Mesendoderm (in vitro differentiated cells): Measurements from ENCODE around the gene PTPRQ.

ENCODE experiments used
- DNase-seq: peaks from one replicate; pipeline ENCODE4 v3.0.0; 2013
- H2AK5ac ChIP-seq: 2 replicates; pipeline ENCODE4 v1.6.1; 2013; ENCODE audit warnings: low read length, inconsistent platforms
- H2BK120ac ChIP-seq: 2 replicates; pipeline ENCODE4 v1.6.1; 2013; ENCODE audit warnings: low read depth, mild to moderate bottlenecking, low read length, moderate library complexity, mixed read lengths
- H2BK15ac ChIP-seq: replicated peaks from 2 replicates; pipeline ENCODE4 v1.6.1; 2013; ENCODE audit warnings: low read depth, mild to moderate bottlenecking, moderate library complexity
- H2BK5ac ChIP-seq: 2 replicates; pipeline ENCODE4 v1.6.1; 2013; ENCODE audit warnings: low read length, inconsistent platforms
- H3K18ac ChIP-seq: 2 replicates; pipeline ENCODE4 v1.6.1; 2013; ENCODE audit warnings: mild to moderate bottlenecking, low read length, mixed read lengths
- H3K23ac ChIP-seq: one replicate; pipeline ENCODE4 v1.6.1; 2013; ENCODE audit warnings: low read length
- H3K27ac ChIP-seq: 2 replicates; pipeline ENCODE4 v1.5.1; 2013; ENCODE audit warnings: low read depth, mild to moderate bottlenecking, inconsistent platforms, low read length, moderate library complexity
- H3K27me3 ChIP-seq: 2 replicates; pipeline ENCODE4 v1.6.1; 2013; ENCODE audit warnings: low read length, control low read depth, mild to moderate bottlenecking, inconsistent platforms; ENCODE audit not compliant: insufficient read depth, poor library complexity
- H3K36me3 ChIP-seq: 2 replicates; pipeline ENCODE4 v1.6.1; 2013; ENCODE audit warnings: low read length, inconsistent platforms; ENCODE audit not compliant: control insufficient read depth, insufficient read depth
- H3K4ac ChIP-seq: one replicate; pipeline ENCODE4 v1.6.1; 2013; ENCODE audit warnings: low read depth, mild to moderate bottlenecking, low read length, moderate library complexity
- H3K4me1 ChIP-seq: 2 replicates; pipeline ENCODE4 v1.6.1; 2013; ENCODE audit warnings: low read depth, low read length, inconsistent platforms; ENCODE audit not compliant: control insufficient read depth
- H3K4me2 ChIP-seq: 2 replicates; pipeline ENCODE4 v1.6.1; 2013; ENCODE audit warnings: low read length
- H3K4me3 ChIP-seq: 2 replicates; pipeline ENCODE4 v1.5.1; 2013; ENCODE audit warnings: mild to moderate bottlenecking, low read length
- H3K56ac ChIP-seq: one replicate; pipeline ENCODE4 v1.6.1; 2013; ENCODE audit warnings: low read length
- H3K79me1 ChIP-seq: 2 replicates; pipeline ENCODE4 v1.6.1; 2013; ENCODE audit warnings: low read length, inconsistent platforms
- H3K79me2 ChIP-seq: 2 replicates; pipeline ENCODE4 v1.6.1; 2013; ENCODE audit warnings: mild to moderate bottlenecking, low read length; ENCODE audit not compliant: control insufficient read depth, insufficient read depth
- H3K9ac ChIP-seq: 2 replicates; pipeline ENCODE4 v1.6.1; 2013; ENCODE audit warnings: low read length, inconsistent platforms
- H4K5ac ChIP-seq: one replicate; pipeline ENCODE4 v1.6.1; 2013; ENCODE audit warnings: low read length
- H4K8ac ChIP-seq: one replicate; pipeline ENCODE4 v1.6.1; 2013; ENCODE audit warnings: low read depth, mild to moderate bottlenecking, control low read depth, low read length, moderate library complexity
- whole genome bisulfite sequencing: extraction: QIAGEN DNeasy Blood & Tissue Kit; methylation state at CpG from one replicate; pipeline ENCODE4 v1.1.7; 2013; ENCODE audit warnings: low lambda C conversion rate, missing lambda C conversion rate; ENCODE audit not compliant: insufficient coverage; ENCODE audit errors: extremely low coverage; 5-methylcytosine and 5-hydroxymethylcytosine counted together

Gene PTPRQ

DNA sequence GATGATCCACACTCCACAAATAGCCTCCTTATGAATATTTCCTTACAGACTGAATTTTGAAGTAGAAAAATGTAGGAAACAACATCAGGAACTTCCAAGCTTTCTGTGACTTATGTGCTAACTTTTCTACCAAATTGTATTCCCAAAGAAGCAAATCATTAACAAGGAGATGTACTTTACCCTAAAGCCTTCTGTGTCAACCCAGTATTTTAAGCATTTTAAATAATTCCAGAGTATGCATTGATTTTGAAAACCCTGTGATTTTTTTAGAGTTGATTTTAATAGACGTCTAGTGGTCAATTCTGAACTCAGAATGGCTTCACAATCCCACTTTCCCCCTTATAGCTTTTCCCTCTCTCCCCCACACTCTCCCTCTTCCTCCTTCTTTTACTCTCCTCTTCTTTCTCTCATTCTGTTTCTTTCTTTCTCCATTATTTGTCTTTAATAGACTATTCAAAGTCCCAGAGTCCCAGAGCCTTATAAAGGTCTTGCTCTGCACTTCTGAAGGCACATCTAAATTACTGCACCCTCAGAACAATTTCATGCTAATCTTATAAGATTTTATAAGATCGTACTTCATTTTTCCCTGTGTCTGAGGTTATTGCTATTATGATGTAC, 253.3 kb downstream of the PTPRQ start:
- no peak overlapping the region for H2BK5ac ChIP-seq
- no peak overlapping the region for H3K18ac ChIP-seq
- no peaks in the 10 kb centered on the region for H3K79me2 ChIP-seq
- H4K5ac ChIP-seq = no peak overlapping the region
- H3K4me1 ChIP-seq = no peaks in the 10 kb centered on the region
- no peak overlapping the region for H3K23ac ChIP-seq
- no peak overlapping the region for H3K4ac ChIP-seq
- DNase-seq = no peak
- no peak overlapping the region for H4K8ac ChIP-seq
- H3K4me2 ChIP-seq = no peak overlapping the region
- H2AK5ac ChIP-seq = no peak overlapping the region
- no peaks in the 10 kb centered on the region for H3K36me3 ChIP-seq
- H3K9ac ChIP-seq = no peak overlapping the region
- H3K4me3 ChIP-seq = no peak overlapping the region
- no peak overlapping the region for H2BK120ac ChIP-seq
- H3K79me1 ChIP-seq = no peaks in the 10 kb centered on the region
- no peaks in the 10 kb centered on the region for H3K27me3 ChIP-seq
- no peak overlapping the region for H3K56ac ChIP-seq
- H3K27ac ChIP-seq = no peak overlapping the region
- H2BK15ac ChIP-seq = no peak overlapping the region
- WGBS = no CpG with 5 or more reads among the region's 2 CpGs

DNA sequence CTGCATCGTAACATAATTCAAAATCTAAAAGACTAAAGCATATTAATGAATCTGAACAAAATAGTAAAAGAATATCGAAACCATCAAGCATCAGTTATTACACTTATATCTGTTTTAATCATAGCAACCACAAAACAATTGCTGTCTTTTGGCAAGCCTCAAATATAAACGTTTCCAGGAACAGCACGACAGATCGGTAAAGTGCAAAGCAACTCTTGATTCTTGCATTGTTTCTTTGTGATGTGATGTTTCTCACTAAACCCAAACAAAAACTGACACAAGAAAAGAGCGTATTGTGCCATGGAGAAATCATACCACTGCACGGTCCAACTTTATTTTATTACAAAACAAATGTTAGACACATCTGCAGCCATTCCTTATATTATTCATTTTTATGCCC, 254.2 kb downstream of the PTPRQ start:
- H2BK120ac ChIP-seq = no peak overlapping the region
- no peak overlapping the region for H3K4me2 ChIP-seq
- no peak overlapping the region for H3K23ac ChIP-seq
- H3K27ac ChIP-seq = no peak overlapping the region
- no peaks in the 10 kb centered on the region for H3K36me3 ChIP-seq
- no peak overlapping the region for H3K4ac ChIP-seq
- DNase-seq = no peak
- H2AK5ac ChIP-seq = no peak overlapping the region
- no peak overlapping the region for H3K18ac ChIP-seq
- no peak overlapping the region for H2BK5ac ChIP-seq
- H4K8ac ChIP-seq = no peak overlapping the region
- no peak overlapping the region for H2BK15ac ChIP-seq
- no peak overlapping the region for H4K5ac ChIP-seq
- no peaks in the 10 kb centered on the region for H3K79me2 ChIP-seq
- WGBS = no CpG with 5 or more reads among the region's 7 CpGs
- H3K4me3 ChIP-seq = no peak overlapping the region
- no peaks in the 10 kb centered on the region for H3K4me1 ChIP-seq
- H3K56ac ChIP-seq = no peak overlapping the region
- no peak overlapping the region for H3K9ac ChIP-seq
- H3K79me1 ChIP-seq = no peaks in the 10 kb centered on the region
- no peaks in the 10 kb centered on the region for H3K27me3 ChIP-seq

GRCh38 chr12:80698847-80699542, 255.0 kb downstream of the PTPRQ start:
- WGBS = no CpG with 5 or more reads among the region's 7 CpGs
- Histone ChIP-seq H3K79me1 (no peaks in the 10 kb centered on the region), H4K5ac (no peak overlapping the region), H2BK5ac (no peak overlapping the region), H3K4me3 (no peak overlapping the region), H3K18ac (no peak overlapping the region), H2AK5ac (no peak overlapping the region), H4K8ac (no peak overlapping the region), H3K4ac (no peak overlapping the region), H3K4me2 (no peak overlapping the region), H3K9ac (no peak overlapping the region), H3K36me3 (no peaks in the 10 kb centered on the region), H3K56ac (no peak overlapping the region), H3K4me1 (no peaks in the 10 kb centered on the region), H2BK15ac (no peak overlapping the region), H3K79me2 (no peaks in the 10 kb centered on the region), H2BK120ac (no peak overlapping the region), H3K27me3 (no peaks in the 10 kb centered on the region), H3K23ac (no peak overlapping the region), H3K27ac (no peak overlapping the region)
- DNase-seq = no peak

GRCh38 chr12:80700327-80700726, 256.3 kb downstream of the PTPRQ start:
- DNase-seq = no peak
- Histone ChIP-seq H3K27me3 (no peaks in the 10 kb centered on the region), H3K4me2 (no peak overlapping the region), H3K27ac (no peak overlapping the region), H3K36me3 (no peaks in the 10 kb centered on the region), H2BK120ac (no peak overlapping the region), H4K5ac (no peak overlapping the region), H2BK15ac (no peak overlapping the region), H3K4ac (no peak overlapping the region), H3K4me1 (no peaks in the 10 kb centered on the region), H3K56ac (no peak overlapping the region), H2AK5ac (no peak overlapping the region), H3K18ac (no peak overlapping the region), H3K79me2 (no peaks in the 10 kb centered on the region), H2BK5ac (no peak overlapping the region), H3K23ac (no peak overlapping the region), H3K79me1 (no peaks in the 10 kb centered on the region), H4K8ac (no peak overlapping the region), H3K4me3 (no peak overlapping the region), H3K9ac (no peak overlapping the region)
- no CpG with 5 or more reads among the region's 2 CpGs for WGBS

GRCh38 chr12:80701388-80701787, 257.4 kb downstream of the PTPRQ start:
- H4K8ac ChIP-seq = no peak overlapping the region
- H3K79me2 ChIP-seq = no peaks in the 10 kb centered on the region
- H3K4me1 ChIP-seq = no peaks in the 10 kb centered on the region
- no peak overlapping the region for H2BK15ac ChIP-seq
- no peaks in the 10 kb centered on the region for H3K36me3 ChIP-seq
- no peak overlapping the region for H3K4ac ChIP-seq
- H3K27ac ChIP-seq = no peak overlapping the region
- H3K4me2 ChIP-seq = no peak overlapping the region
- no peak overlapping the region for H2AK5ac ChIP-seq
- peaks cover 2% of the 10 kb centered on the region for H3K27me3 ChIP-seq
- no peak overlapping the region for H3K18ac ChIP-seq
- no peak overlapping the region for H3K56ac ChIP-seq
- no peak overlapping the region for H3K9ac ChIP-seq
- no peak for DNase-seq
- H3K23ac ChIP-seq = no peak overlapping the region
- H4K5ac ChIP-seq = no peak overlapping the region
- H2BK120ac ChIP-seq = no peak overlapping the region
- no peak overlapping the region for H3K4me3 ChIP-seq
- H2BK5ac ChIP-seq = no peak overlapping the region
- no peaks in the 10 kb centered on the region for H3K79me1 ChIP-seq
- no CpG with 5 or more reads among the region's 2 CpGs for WGBS
